Measurements from ENCODE around the gene TMEM106B. TPM values are rescaled to one million over a fixed set of nuclear protein-coding genes. Genes with fewer than 3 reads are reported as not detected.
A peak's percentile ranks its signal among the peaks of the same experiment; 100 is the strongest.

The TMEM106B gene
- total and polyA plus RNA-seq, 10 of the 15 experiments (the other 5 are each of a cell fraction or from before 2014, with no cell fraction given): 3.7 to 21.2 (median 12.3) TPM

- no peak for TF ChIP-seq E2F8 (IDR thresholded peaks at IDR 0.05; ENCODE audit: low read depth, partially characterized antibody)
- peak; percentile 19; the same call in 1 of the 2 replicates for TF ChIP-seq RFX5 (IDR thresholded peaks at IDR 0.05; ENCODE audit: low read depth, low read length)
- peak in 1 of 2 experiments; percentile 16; a peak in 2 of 4 replicates for TF ChIP-seq SRF (IDR thresholded peaks at IDR 0.05; ENCODE audit: low read depth in 2 of 2, low read length in 2 of 2)
- TF ChIP-seq ZNF217 (IDR thresholded peaks at IDR 0.05): 0 out of 2 replicates have a peak, but pooled peaks have one; percentile 23
- peak; percentile 70; the same call in 1 of the 2 replicates for TF ChIP-seq RB1 (IDR thresholded peaks at IDR 0.05; ENCODE audit: borderline replicate concordance)
- TF ChIP-seq ELK1 (IDR thresholded peaks at IDR 0.05; ENCODE audit: low read depth, low read length): no peak
- TF ChIP-seq TCF3 (IDR thresholded peaks at IDR 0.05; ENCODE audit: borderline replicate concordance, insufficient read depth, low read depth, low read length): no peak
- 0 out of 2 replicates have a peak, but pooled peaks have one; percentile 8 for TF ChIP-seq RELB (IDR thresholded peaks at IDR 0.05; ENCODE audit: low read depth)
- peak; percentile 66 for TF ChIP-seq MAX (IDR thresholded peaks at IDR 0.05; ENCODE audit: low read depth, low read length)
- no peak for TF ChIP-seq TARDBP (IDR thresholded peaks at IDR 0.05; ENCODE audit: borderline replicate concordance)
- TF ChIP-seq BACH1 (IDR thresholded peaks at IDR 0.05; ENCODE audit: borderline replicate concordance): peak; percentile 77; the same call in 1 of the 2 replicates
- no peak for TF ChIP-seq E2F4 (IDR thresholded peaks at IDR 0.05; ENCODE audit: low read depth, low read length)
- peak; percentile 63 for TF ChIP-seq NKRF (conservative IDR thresholded peaks at IDR 0.05)
- TF ChIP-seq KLF5 (IDR thresholded peaks at IDR 0.05; ENCODE audit: partially characterized antibody): peak; percentile 23
- no peak for TF ChIP-seq SMC3 (IDR thresholded peaks at IDR 0.05; ENCODE audit: borderline replicate concordance, low read length)
- peak; percentile 99 for TF ChIP-seq MLLT1 (IDR thresholded peaks at IDR 0.05)
- peak; percentile 50; the same call in 1 of the 2 replicates for TF ChIP-seq HCFC1 (IDR thresholded peaks at IDR 0.05; ENCODE audit: low read length)
- TF ChIP-seq MYC (IDR thresholded peaks at IDR 0.05; ENCODE audit: insufficient read depth, insufficient read length, insufficient replicate concordance, low read length, severe bottlenecking): peak; percentile 46
Measured at GRCh38 chr7:12211054-12211710, at the start of gene TMEM106B (continued).
